A549 (cell line): ENCODE measurements around the gene MED16. TPM values are rescaled to one million over a fixed set of nuclear protein-coding genes. Genes with fewer than 3 reads are reported as not detected.

Source experiments
- ATAC-seq, 2 experiments: fragments of 200-7000 bp in 1 of 2; fragments of >200 bp in 1 of 2; cut with Nextera tagmentation in 1 of 2; cut with Tn5 transposase in 1 of 2; 3 replicates each; pipeline versions ENCODE4 v1.8.0 to v1.9.1; 2018 to 2020; ENCODE audit warnings: mild to moderate bottlenecking in 1 of 2, moderate library complexity in 1 of 2
- CTCF ChIA-PET: fragments of 300-600 bp; sonication (Branson Sonifier 250); formaldehyde crosslinking; extraction: SDS; loops from one replicate; lab custom pipeline; 2021; ENCODE audit warnings: antibody characterized with exemption, inconsistent platforms; lab: Yijun Ruan, JAX
- POLR2A ChIA-PET: fragments of 350-600 bp; formaldehyde crosslinking; extraction: SDS; loops from one replicate; lab custom pipeline; 2021; ENCODE audit warnings: antibody characterized with exemption, inconsistent platforms; lab: Yijun Ruan, JAX
- DNase-seq, 2 experiments: peaks; one replicate each; pipeline versions ENCODE4 v3.0.0 to v3.0.0-alpha.2; 2011 to 2016; ENCODE audit warnings: low read depth in 1 of 2, low spot score in 1 of 2
- FAIRE-seq: peaks from 2 replicates; lab custom pipeline; 2011; peaks lifted over from hg19 to GRCh38; lab: Jason Lieb, UNC
- H3K27ac ChIP-seq, 2 experiments: fragments of >200 bp; sonication (Bioruptor Twin); formaldehyde crosslinking; 3 replicates each; pipeline ENCODE4 v1.5.1; 2016 to 2017
- H3K4me1 ChIP-seq: fragments of >200 bp; sonication (Bioruptor Twin); formaldehyde crosslinking; 3 replicates; pipeline ENCODE4 v1.6.1; 2016
- H3K4me2 ChIP-seq: fragments of >200 bp; sonication (Bioruptor Twin); formaldehyde crosslinking; 3 replicates; pipeline ENCODE4 v1.6.1; 2016
- H3K4me3 ChIP-seq: fragments of >200 bp; sonication (Bioruptor Twin); formaldehyde crosslinking; 3 replicates; pipeline ENCODE4 v1.5.1; 2016
- H3K9me3 ChIP-seq: fragments of >200 bp; sonication (Bioruptor Twin); formaldehyde crosslinking; 3 replicates; pipeline ENCODE4 v1.6.1; 2016
- BHLHE40 ChIP-seq: IDR thresholded peaks from 2 replicates; pipeline ENCODE4 v1.6.1; 2012; ENCODE audit warnings: low read depth, low read length, inconsistent platforms
- CBX2 ChIP-seq: fragments of 200-600 bp; sonication (generic); IDR thresholded peaks from 2 replicates; pipeline ENCODE4 v1.6.1; 2016; ENCODE audit warnings: low read depth, mild to moderate bottlenecking, borderline replicate concordance
- CEBPB ChIP-seq, 2 experiments: fragments of >200 bp in 1 of 2; sonication (Bioruptor Twin) in 1 of 2; formaldehyde crosslinking in 1 of 2; IDR thresholded peaks; 2 replicates each; pipeline ENCODE4 v1.6.1; 2012 to 2016
- CHD4 ChIP-seq: fragments of 200-600 bp; sonication (generic); IDR thresholded peaks from 2 replicates; pipeline ENCODE4 v1.6.1; 2016; ENCODE audit warnings: antibody characterized with exemption, mild to moderate bottlenecking, borderline replicate concordance
- EHF ChIP-seq: fragments of 250-450 bp; sonication (Bioruptor Pico); IDR thresholded peaks from 2 replicates; pipeline ENCODE4 v1.5.0; 2020; ENCODE audit warnings: mild to moderate bottlenecking
- EHMT2 ChIP-seq: fragments of 200-600 bp; sonication (generic); IDR thresholded peaks from 2 replicates; pipeline ENCODE4 v1.6.1; 2016; ENCODE audit warnings: antibody characterized with exemption, low read depth, mild to moderate bottlenecking, moderate library complexity
- FOXS1 ChIP-seq: fragments of 250-450 bp; sonication (Bioruptor Pico); IDR thresholded peaks from 2 replicates; pipeline ENCODE4 v1.5.0; 2020; ENCODE audit warnings: mild to moderate bottlenecking, moderate library complexity
- HOXB13 ChIP-seq: fragments of 250-450 bp; sonication (Bioruptor Pico); IDR thresholded peaks from 2 replicates; pipeline ENCODE4 v1.5.0; 2020; ENCODE audit warnings: low read depth, mild to moderate bottlenecking, moderate library complexity
- HOXB5 ChIP-seq: fragments of 250-450 bp; sonication (Bioruptor Pico); IDR thresholded peaks from 2 replicates; pipeline ENCODE4 v1.5.0; 2020; ENCODE audit warnings: mild to moderate bottlenecking, moderate library complexity
- MAZ ChIP-seq: fragments of 150-350 bp; IDR thresholded peaks from 2 replicates; pipeline ENCODE4 v1.6.1; 2014; ENCODE audit warnings: antibody characterized with exemption, low read depth, low read length, borderline replicate concordance
- NFE2L2 ChIP-seq: fragments of 150-350 bp; conservative IDR thresholded peaks from 2 replicates; pipeline ENCODE4 v1.6.1; 2014; ENCODE audit warnings: low read length
- NR3C1 ChIP-seq: fragments of >200 bp; sonication (Bioruptor Twin); formaldehyde crosslinking; IDR thresholded peaks from 3 replicates; pipeline ENCODE4 v1.6.1; 2017
- PHF8 ChIP-seq: fragments of 200-600 bp; sonication (generic); IDR thresholded peaks from 2 replicates; pipeline ENCODE4 v1.6.1; 2016; ENCODE audit warnings: low read depth, mild to moderate bottlenecking, antibody characterized with exemption, moderate library complexity, borderline replicate concordance
- POLR2A ChIP-seq: IDR thresholded peaks from 2 replicates; pipeline ENCODE4 v1.6.1; 2012; ENCODE audit warnings: mild to moderate bottlenecking, low read length
- POLR2AphosphoS2 ChIP-seq: conservative IDR thresholded peaks from 2 replicates; pipeline ENCODE4 v1.6.1; 2012; ENCODE audit warnings: low read length, improper control_type of control experiment, inconsistent platforms
- RARB ChIP-seq: fragments of 250-450 bp; sonication (Bioruptor Pico); IDR thresholded peaks from 2 replicates; pipeline ENCODE4 v1.8.0; 2021; ENCODE audit warnings: mild to moderate bottlenecking, moderate library complexity
- RCOR1 ChIP-seq: fragments of 150-350 bp; IDR thresholded peaks from 2 replicates; pipeline ENCODE4 v1.6.1; 2014; ENCODE audit warnings: antibody characterized with exemption, low read length, low read depth
- RFX5 ChIP-seq: fragments of 450-650 bp; IDR thresholded peaks from 2 replicates; pipeline ENCODE4 v1.7.1; 2014; ENCODE audit warnings: antibody characterized with exemption, mild to moderate bottlenecking, moderate library complexity
- TFCP2L1 ChIP-seq: fragments of 250-450 bp; sonication (Bioruptor Pico); IDR thresholded peaks from 2 replicates; pipeline ENCODE4 v1.5.0; 2021; ENCODE audit warnings: mild to moderate bottlenecking
- ZC3H11A ChIP-seq: fragments of 450-650 bp; IDR thresholded peaks from 2 replicates; pipeline ENCODE4 v1.6.1; 2014; ENCODE audit warnings: antibody characterized with exemption, mild to moderate bottlenecking
- WGBS: methylation state at CpG from one replicate; pipeline ENCODE4 v1.1.6; 2017; ENCODE audit errors: missing lambda C conversion rate; 5-methylcytosine and 5-hydroxymethylcytosine counted together
- polyA plus RNA-seq, 4 experiments: library from polyadenylated mRNA; depleted of rRNA in 3 of 4; stranded (reverse); fragments of >200 nt; fragmentation: RNase III in 1 of 4; extraction: RNeasy Plus Mini Kit Qiagen cat#74134 plus additional on column Dnase treatment in 1 of 4; gene quantifications; 2 replicates in 3 of 4; 3 replicates in 1 of 4; pipeline ENCODE4 v1.2.3, GENCODE V29; 2011 to 2017
- TF ChIP-seq, protein P1 (sequence below): IDR thresholded peaks from 2 replicates; pipeline ENCODE4 v1.6.1; 2012; ENCODE audit warnings: low read depth, borderline replicate concordance
- TF ChIP-seq, protein P2 (sequence below): fragments of >200 bp; sonication (Bioruptor Twin); formaldehyde crosslinking; IDR thresholded peaks from 2 replicates; pipeline ENCODE4 v1.6.1; 2016
- TF ChIP-seq, protein P3 (sequence below): fragments of 150-350 bp; IDR thresholded peaks from 2 replicates; pipeline ENCODE4 v1.6.1; 2014; ENCODE audit warnings: low read depth, mild to moderate bottlenecking, low read length
- TF ChIP-seq, protein P4 (sequence below): IDR thresholded peaks from 2 replicates; pipeline ENCODE4 v1.6.1; 2012
- TF ChIP-seq, protein P5 (sequence below): IDR thresholded peaks from 2 replicates; pipeline ENCODE4 v1.6.1; 2012

Gene MED16
- polyA plus RNA-seq, 2 of the 4 experiments (the other 2 are of a cell fraction), result 8.0 to 12.7 TPM

DNA sequence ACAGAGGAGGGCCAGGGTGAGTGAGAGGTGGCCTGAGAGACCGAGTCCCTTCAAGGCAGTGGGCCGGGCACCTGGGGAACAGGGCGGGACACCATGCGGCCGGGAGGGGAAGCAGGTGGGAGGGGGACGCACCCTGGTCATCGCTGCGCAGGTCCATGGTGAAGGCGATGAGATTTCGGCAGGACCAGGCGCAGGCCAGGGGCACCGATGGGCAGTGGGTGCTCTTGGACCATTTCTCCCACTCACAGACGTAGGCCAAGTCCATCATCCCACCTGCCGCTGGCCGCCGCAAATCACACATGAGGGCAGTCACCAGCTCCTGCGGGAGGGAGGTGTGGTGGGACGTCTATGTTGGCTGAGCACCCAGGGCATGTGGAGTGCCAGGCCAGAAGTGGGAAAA lies 2.2 kb downstream of the MED16 start:
- TF ChIP-seq, protein P1, sequence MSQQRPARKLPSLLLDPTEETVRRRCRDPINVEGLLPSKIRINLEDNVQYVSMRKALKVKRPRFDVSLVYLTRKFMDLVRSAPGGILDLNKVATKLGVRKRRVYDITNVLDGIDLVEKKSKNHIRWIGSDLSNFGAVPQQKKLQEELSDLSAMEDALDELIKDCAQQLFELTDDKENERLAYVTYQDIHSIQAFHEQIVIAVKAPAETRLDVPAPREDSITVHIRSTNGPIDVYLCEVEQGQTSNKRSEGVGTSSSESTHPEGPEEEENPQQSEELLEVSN, result no peak
- TF ChIP-seq EHMT2 (no peak), RCOR1 (no peak), MAZ (no peak), BHLHE40 (no peak), EHF (CRISPR knock-in tag) (no peak), POLR2AphosphoS2 (no peak), CEBPB (IDR thresholded peaks at IDR 0.05) (no peak), FOXS1 (CRISPR knock-in tag) (no peak), RARB (CRISPR knock-in tag) (no peak), CBX2 (no peak), CHD4 (no peak), ZC3H11A (no peak), TFCP2L1 (CRISPR knock-in tag) (no peak), HOXB5 (CRISPR knock-in tag) (no peak), NFE2L2 (no peak), HOXB13 (CRISPR knock-in tag) (no peak)
- TF ChIP-seq, protein P2, sequence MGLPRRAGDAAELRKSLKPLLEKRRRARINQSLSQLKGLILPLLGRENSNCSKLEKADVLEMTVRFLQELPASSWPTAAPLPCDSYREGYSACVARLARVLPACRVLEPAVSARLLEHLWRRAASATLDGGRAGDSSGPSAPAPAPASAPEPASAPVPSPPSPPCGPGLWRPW, result no peak
- TF ChIP-seq, protein P3, sequence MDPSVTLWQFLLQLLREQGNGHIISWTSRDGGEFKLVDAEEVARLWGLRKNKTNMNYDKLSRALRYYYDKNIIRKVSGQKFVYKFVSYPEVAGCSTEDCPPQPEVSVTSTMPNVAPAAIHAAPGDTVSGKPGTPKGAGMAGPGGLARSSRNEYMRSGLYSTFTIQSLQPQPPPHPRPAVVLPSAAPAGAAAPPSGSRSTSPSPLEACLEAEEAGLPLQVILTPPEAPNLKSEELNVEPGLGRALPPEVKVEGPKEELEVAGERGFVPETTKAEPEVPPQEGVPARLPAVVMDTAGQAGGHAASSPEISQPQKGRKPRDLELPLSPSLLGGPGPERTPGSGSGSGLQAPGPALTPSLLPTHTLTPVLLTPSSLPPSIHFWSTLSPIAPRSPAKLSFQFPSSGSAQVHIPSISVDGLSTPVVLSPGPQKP, result no peak
- TF ChIP-seq, protein P4, sequence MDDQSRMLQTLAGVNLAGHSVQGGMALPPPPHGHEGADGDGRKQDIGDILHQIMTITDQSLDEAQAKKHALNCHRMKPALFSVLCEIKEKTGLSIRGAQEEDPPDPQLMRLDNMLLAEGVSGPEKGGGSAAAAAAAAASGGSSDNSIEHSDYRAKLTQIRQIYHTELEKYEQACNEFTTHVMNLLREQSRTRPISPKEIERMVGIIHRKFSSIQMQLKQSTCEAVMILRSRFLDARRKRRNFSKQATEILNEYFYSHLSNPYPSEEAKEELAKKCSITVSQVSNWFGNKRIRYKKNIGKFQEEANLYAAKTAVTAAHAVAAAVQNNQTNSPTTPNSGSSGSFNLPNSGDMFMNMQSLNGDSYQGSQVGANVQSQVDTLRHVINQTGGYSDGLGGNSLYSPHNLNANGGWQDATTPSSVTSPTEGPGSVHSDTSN, result no peak
- H3K27ac ChIP-seq, result no peak overlapping the region
- CTCF ChIA-PET, result no interaction called here
- FAIRE-seq, result no peak
- WGBS, result 93% methylated on average over 11 of the region's 18 CpGs
- DNase-seq, result no peak
- POLR2A ChIA-PET, result no interaction called here
- H3K4me2 ChIP-seq, result no peak overlapping the region
- no peak overlapping the region for H3K4me3 ChIP-seq
- ATAC-seq, result no peak
- H3K9me3 ChIP-seq, result no peaks in the 10 kb centered on the region
- H3K4me1 ChIP-seq, result no peaks in the 10 kb centered on the region

DNA sequence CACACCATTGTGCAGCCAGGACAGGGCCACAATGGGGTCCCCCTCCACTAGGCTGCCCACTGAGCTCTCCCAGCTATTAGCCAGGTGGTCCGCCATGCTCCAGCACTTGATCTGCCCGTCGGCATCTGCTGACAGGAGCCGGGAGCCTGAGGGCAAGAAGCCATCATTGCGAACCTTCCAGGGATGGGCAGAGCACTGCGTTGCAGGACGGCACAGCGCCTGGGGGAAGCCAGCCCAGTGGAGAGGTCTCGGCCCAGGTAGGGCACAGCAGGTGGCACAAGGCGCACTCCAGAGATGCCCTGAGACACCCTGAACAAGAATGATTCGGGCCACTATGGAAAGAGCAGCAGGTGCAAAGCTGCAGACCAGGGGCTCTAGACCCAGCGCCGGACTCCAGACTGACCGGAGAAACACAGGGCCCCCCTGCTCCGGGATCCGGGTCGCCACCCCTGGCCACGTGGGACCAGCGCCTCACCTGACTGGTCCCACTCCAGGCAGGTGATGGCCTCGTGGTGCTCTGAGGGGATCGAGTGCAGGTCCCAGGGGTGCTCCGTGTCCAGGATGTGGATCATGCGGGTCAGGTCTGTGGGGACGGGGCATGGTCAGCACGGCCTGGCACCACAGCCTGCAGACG lies 3.2 kb downstream of the MED16 start:
- 95% methylated on average over 17 of the region's 26 CpGs for WGBS
- Histone ChIP-seq H3K9me3 (no peaks in the 10 kb centered on the region), H3K4me2 (no peak overlapping the region), H3K4me1 (no peaks in the 10 kb centered on the region), H3K4me3 (no peak overlapping the region), H3K27ac (no peak overlapping the region)
- ATAC-seq (no peak), FAIRE-seq (no peak), DNase-seq (no peak)
- POLR2A ChIA-PET, result no interaction called here
- TF ChIP-seq, protein P2, result no peak
- TF ChIP-seq RFX5, result no peak
- TF ChIP-seq POLR2A, result no peak
- no peak for TF ChIP-seq TFCP2L1 (CRISPR knock-in tag)
- TF ChIP-seq, protein P5, sequence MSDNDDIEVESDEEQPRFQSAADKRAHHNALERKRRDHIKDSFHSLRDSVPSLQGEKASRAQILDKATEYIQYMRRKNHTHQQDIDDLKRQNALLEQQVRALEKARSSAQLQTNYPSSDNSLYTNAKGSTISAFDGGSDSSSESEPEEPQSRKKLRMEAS, result no peak
- TF ChIP-seq NR3C1, result no peak
- TF ChIP-seq PHF8, result no peak
- TF ChIP-seq MAZ, result no peak
- TF ChIP-seq ZC3H11A, result no peak
- TF ChIP-seq HOXB13 (CRISPR knock-in tag), result no peak
- CTCF ChIA-PET, result interaction anchor here (1.0 kb wide), 1 partner anchor 14 kb away, joined by 3 read pairs; no protein-coding TSS in a partner anchor
